GM18519 (cell line): Measurements from ENCODE around the gene FBXL4.

ENCODE experiments used
- ATAC-seq: cut with Tn5 transposase; IDR thresholded peaks from one replicate; pipeline ENCODE4 v1.9.1; 2021; ENCODE audit warnings: mild to moderate bottlenecking, moderate library complexity; ENCODE audit not compliant: unreplicated experiment, low FRiP score

FBXL4 gene

DNA sequence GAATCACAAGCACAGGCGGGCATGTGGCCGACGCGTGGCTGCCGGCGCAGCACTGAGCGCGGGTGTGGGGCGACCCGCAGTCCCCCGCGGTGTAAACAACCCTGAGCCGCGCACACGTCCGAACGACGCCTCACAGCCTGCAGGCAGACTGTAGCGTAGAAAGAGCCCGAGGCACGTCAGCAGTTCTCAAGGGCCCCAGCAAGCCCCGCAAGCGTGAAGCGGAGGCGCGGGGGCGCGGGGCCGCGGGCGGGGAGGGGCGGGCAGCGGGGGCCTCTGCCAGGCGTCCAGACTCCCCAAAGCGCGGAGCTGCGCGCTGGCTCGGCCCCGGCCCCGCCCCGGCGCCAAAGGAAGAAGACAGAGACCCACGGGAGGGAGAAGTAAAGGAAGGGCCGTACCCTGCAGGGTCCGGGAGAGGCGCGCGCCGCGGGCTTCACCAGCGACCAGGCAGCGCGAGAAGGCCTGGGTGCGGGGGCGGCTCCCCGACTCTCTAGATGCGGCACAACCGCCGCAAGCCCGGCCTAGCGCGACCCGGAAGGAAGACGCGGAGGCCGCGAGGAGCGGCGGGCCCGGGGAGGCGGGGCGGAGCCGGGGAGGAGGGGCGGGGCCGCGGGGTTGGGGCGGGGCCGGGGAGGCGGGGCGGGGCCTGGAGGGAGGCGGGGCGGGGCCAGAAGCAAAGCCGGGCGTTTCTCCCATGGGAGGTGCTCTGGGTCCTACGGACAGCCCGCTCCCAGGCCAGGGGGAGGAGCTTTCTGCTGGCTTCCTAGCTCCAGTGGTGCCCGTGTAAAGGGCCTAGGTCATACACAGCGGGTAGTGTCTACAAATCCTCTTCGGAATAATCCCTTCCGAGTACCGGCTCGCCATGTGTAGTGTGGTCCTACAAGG lies at the start of gene FBXL4:
TSS of gene FBXL4 (minus strand) at position 536 of the 882 bp plus-strand sequence. CDS start 20,958 bp downstream, outside the sequence.
- ATAC-seq: peak; percentile 67

DNA sequence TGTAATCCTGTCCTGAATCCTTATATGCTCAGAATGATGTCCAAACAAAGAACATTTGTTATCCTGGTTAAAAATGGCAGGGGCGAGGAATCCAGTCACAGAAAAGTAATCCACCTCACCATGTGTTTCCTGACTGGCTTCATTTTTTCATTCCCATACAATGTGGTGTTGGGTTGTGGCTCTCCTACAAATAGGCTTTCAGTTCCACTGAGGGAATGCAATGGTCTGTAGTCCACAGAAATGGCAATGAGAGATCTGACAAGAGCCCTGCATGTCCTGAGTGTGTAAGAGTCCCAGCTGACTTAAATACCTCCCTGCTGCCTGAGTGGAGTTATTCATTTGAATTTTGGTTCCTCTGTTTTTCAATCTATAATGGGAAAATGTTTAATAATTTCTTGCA lies 47.4 kb upstream of the FBXL4 start:
- ATAC-seq: no peak

- ATAC-seq: no peak
Measured at GRCh38 chr6:98992535-98992934, 44.8 kb upstream of the FBXL4 start.

- no peak for ATAC-seq
Measured at GRCh38 chr6:98986071-98986615, 38.4 kb upstream of the FBXL4 start.

DNA sequence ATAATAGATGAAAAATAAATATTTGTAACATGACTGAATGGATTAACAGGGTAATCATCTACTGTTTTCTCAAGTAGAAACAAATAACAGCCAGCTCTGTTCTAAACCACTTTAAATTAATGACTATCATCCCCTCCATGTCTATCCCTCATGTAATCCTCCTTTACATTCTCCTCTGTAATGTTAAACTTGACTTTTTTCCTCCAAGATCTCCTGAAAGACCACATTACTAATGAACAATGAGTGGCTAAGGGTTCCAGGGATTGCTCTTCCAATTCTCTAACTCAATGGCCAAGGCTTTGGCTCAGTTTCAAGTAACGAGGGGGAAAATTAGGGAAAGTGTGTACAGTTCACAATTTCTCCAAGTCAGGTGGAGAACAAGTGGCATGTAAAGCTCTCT lies 37.6 kb upstream of the FBXL4 start:
- ATAC-seq: no peak

GRCh38 chr6:98984121-98984520 lies 36.4 kb upstream of the FBXL4 start:
- ATAC-seq: no peak

- ATAC-seq: no peak
Measured at GRCh38 chr6:98981473-98981872, 33.7 kb upstream of the FBXL4 start.

DNA sequence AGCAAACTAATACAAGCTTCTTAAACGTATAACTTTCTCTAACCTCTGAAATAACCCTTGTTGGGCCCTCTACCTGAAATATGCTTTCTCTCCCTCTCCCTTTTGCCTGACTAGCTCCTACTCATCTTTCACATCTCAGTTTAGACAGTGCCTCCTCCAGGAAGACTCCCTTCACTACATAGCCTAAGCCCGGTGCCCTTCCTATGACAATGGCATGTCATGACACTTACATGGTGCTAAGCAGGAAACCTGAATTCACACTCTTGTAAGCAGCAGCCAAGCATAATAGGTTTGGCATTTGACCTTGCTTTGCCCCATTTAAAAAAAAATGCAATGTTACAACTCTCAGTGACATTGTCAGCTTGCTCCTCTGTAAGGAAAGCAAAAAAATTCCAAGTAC lies 33.1 kb upstream of the FBXL4 start:
- ATAC-seq: no peak

GRCh38 chr6:98977671-98978292 lies 30.0 kb upstream of the FBXL4 start:
- no peak for ATAC-seq

DNA sequence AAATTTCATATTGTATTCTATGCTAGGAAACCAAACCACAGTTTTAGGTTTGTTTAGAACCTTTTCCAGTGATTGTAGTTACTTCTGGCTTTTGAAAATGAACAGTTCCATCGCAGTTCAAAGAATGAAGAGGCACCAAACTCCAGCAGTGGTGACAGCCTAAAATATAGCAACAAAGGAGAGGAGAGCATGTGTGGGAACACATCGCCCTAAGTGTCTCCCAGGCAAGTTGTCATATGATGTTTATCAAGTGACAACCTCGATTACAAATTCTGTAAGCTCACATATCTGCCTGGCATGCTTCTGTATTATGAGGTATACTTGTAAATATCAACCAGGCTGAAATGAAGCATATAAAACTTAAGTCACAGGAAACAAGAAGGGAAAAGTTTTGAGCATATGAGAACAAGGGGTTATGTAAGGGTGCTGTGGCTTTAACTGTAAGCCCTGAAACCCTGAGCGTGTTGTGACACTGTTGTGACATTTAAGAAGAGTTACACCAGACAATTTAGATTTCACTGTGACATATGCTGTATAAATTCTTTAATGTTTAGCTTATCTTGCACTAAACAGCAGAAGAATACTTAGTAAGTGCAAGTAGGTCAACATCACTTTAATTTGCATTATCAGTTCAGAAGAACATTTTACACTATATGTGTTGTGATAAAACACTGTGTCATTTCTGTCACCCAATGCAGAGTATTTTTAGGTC lies 29.1 kb upstream of the FBXL4 start:
- no peak for ATAC-seq

DNA sequence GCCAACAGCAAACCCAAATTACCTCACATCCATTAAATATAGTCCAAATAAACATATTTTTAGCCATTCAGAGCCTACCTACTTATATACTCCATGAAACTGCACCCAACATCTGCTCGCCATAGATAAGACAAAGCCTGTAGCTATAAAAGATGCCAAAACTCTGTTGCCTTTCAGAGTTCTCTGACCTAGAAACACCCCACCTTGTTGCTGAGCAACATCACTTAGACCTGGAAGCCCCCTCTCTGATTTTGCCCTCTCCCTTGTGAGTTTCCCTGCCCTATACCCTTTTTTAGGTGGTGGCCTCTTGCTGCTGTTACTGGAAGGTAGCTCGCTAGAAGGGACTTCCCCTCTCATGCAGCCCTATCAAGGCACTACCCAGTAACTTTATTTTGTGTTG lies 27.7 kb upstream of the FBXL4 start:
- no peak for ATAC-seq

DNA sequence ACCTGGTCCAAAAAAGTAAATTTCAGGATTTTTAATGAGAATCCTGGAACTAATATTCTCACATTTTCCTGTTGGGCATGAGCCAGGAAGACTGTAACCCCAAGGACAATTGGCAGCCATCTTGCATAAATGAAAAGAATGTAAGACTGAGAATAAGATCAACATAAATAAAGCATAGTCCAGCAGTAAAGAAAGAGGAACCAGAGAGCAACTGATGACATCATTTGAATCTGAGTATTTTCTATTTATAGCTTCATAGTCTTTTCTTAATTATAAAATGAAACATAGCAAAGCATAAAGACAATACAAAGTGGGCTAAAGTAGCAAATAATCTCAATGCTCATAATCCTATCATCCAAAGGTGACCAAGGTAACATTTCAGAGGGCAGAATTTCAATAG lies 26.6 kb upstream of the FBXL4 start:
- ATAC-seq: peak; percentile 44

DNA sequence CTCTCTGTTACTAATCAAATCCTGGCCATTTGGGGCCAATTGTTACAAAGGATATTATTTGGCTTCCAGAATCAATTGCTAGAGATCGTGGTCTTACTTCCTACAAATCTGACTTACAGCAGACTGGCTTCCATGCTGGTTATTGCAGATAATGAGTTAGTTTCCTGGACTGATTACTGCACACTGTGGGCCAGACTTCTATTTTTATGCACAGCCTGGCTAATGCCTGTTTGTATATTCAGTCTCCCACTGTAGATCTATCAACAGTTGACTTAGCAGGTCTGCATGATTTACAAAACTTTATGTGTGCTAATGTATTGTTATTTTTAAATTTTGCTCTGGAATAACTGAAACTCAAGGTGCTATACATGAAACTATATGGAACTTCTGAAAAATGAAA lies 25.8 kb upstream of the FBXL4 start:
- ATAC-seq: no peak

DNA sequence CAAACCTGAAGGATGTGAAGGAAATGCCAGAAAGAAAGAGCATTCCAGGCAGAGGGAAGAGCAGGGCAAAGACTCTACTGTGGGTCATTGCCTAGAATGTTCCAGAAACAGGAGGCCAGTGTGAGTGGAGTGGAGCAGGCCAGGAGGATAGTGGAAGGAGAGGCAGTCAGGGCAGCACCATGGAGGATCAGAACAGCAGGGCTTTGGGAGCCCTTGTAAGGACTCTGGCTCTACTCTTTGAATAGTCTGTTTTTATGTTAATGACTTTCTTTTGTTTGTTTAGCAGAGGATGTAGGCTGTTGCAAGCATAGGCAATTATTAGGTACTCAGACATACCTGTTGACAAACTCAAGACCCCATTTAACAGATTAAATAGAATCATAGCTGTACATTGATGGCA lies 23.6 kb upstream of the FBXL4 start:
- no peak for ATAC-seq

GRCh38 chr6:98970469-98970868 lies 22.7 kb upstream of the FBXL4 start:
- ATAC-seq: no peak

GRCh38 chr6:98967616-98968015 lies 19.9 kb upstream of the FBXL4 start:
- no peak for ATAC-seq

GRCh38 chr6:98959631-98960030 lies 11.9 kb upstream of the FBXL4 start:
- ATAC-seq: no peak

GRCh38 chr6:98958776-98959175 lies 11.0 kb upstream of the FBXL4 start:
- no peak for ATAC-seq

- ATAC-seq: no peak
Measured at GRCh38 chr6:98957450-98957849, 9.7 kb upstream of the FBXL4 start.

GRCh38 chr6:98949589-98949988 lies 1.8 kb upstream of the FBXL4 start:
- ATAC-seq: no peak

GRCh38 chr6:98946879-98947410 lies 801 bp downstream of the FBXL4 start:
- peak; percentile 14 for ATAC-seq
